HCT116 (cell line): ENCODE measurements around the gene TMPRSS13. TPM values are rescaled to one million over a fixed set of nuclear protein-coding genes. Genes with fewer than 3 reads are reported as not detected.

ENCODE experiments used
- ATAC-seq: fragments of 200-7000 bp; cut with Tn5 transposase; 2 replicates; pipeline ENCODE4 v1.9.1; 2020; ENCODE audit warnings: mild to moderate bottlenecking, moderate library complexity
- BruUV-seq: library from RNA; stranded (reverse); fragments of 400-500 nt; replicated peaks from 2 replicates; lab custom pipeline; 2021; lab: Mats Ljungman, UMichigan
- CTCF ChIA-PET: fragments of 300-600 bp; sonication (Branson Sonifier 250); formaldehyde crosslinking; loops from one replicate; lab custom pipeline; 2021; ENCODE audit warnings: antibody characterized with exemption; lab: Charles Lee
- POLR2A ChIA-PET: fragments of 300-600, 350-600 bp; sonication (Branson Sonifier 250); formaldehyde crosslinking; loops from one replicate; lab custom pipeline; 2021; ENCODE audit warnings: antibody characterized with exemption; lab: Charles Lee
- RAD21 ChIA-PET, 2 experiments: fragments of 300-600 bp; sonication (Branson Sonifier 250); formaldehyde crosslinking; loops; one replicate each; lab custom pipeline; 2023; ENCODE audit warnings: low total read pairs in 2 of 2; ENCODE audit not compliant: uncharacterized antibody in 2 of 2, unreplicated experiment in 2 of 2, low non-redundant PET in 1 of 2; lab: Charles Lee
- DNase-seq: peaks from one replicate; pipeline ENCODE4 v3.0.0-alpha.2; 2010; ENCODE audit warnings: low read depth, low spot score
- H2AFZ ChIP-seq: fragments of 200-600 bp; shearing (Covaris generic), sonication (generic); 2 replicates; pipeline ENCODE4 v1.6.1; 2017; ENCODE audit warnings: low read depth, mixed run types, mixed read lengths, antibody characterized with exemption, low read length; ENCODE audit not compliant: poor library complexity, severe bottlenecking
- H3K27ac ChIP-seq: 2 replicates; pipeline ENCODE4 v1.5.1; 2012; ENCODE audit warnings: low read depth, low read length
- H3K27me3 ChIP-seq: fragments of 200-600 bp; sonication (generic); 2 replicates; pipeline ENCODE4 v1.6.1; 2016; ENCODE audit warnings: mixed run types, low read length, mixed read lengths; ENCODE audit not compliant: insufficient read depth
- H3K36me3 ChIP-seq, 2 experiments: fragments of 200-500 bp in 1 of 2; fragments of 200-600 bp in 1 of 2; sonication (Bioruptor generic) in 1 of 2; sonication (generic) in 1 of 2; 2 replicates each; pipeline versions ENCODE4 v1.5.1 to v1.6.1; 2014 to 2016; ENCODE audit warnings: low read length in 2 of 2, inconsistent platforms in 1 of 2, mixed read lengths in 1 of 2, mixed run types in 1 of 2; ENCODE audit not compliant: insufficient read depth in 2 of 2, control insufficient read depth in 1 of 2
- H3K4me1 ChIP-seq, 2 experiments: fragments of 200-600 bp in 1 of 2; sonication (generic) in 1 of 2; 2 replicates each; pipeline versions ENCODE4 v1.5.1 to v1.6.1; 2012 to 2017; ENCODE audit warnings: low read length in 2 of 2, inconsistent platforms in 1 of 2, mild to moderate bottlenecking in 1 of 2, mixed read lengths in 1 of 2, mixed run types in 1 of 2, moderate library complexity in 1 of 2; ENCODE audit not compliant: insufficient read depth in 2 of 2, control insufficient read depth in 1 of 2
- H3K4me2 ChIP-seq: fragments of 200-600 bp; sonication (generic); 2 replicates; pipeline ENCODE4 v1.6.1; 2017; ENCODE audit warnings: mixed run types, low read length, mixed read lengths
- H3K4me3 ChIP-seq, 2 experiments: fragments of 200-600 bp in 1 of 2; sonication (generic) in 1 of 2; replicated peaks in 1 of 2; 2 replicates each; pipeline ENCODE4 v1.5.1; 2011 to 2016; ENCODE audit warnings: low read length in 2 of 2, control low read depth in 1 of 2, low read depth in 1 of 2, mild to moderate bottlenecking in 1 of 2, mixed read lengths in 1 of 2, mixed run types in 1 of 2
- H3K79me2 ChIP-seq: fragments of 200-600 bp; sonication (generic); 2 replicates; pipeline ENCODE4 v1.6.1; 2017; ENCODE audit warnings: mild to moderate bottlenecking, mixed run types, low read length, moderate library complexity, mixed read lengths; ENCODE audit not compliant: insufficient read depth
- H3K9ac ChIP-seq: fragments of 200-600 bp; sonication (generic); 2 replicates; pipeline ENCODE4 v1.6.1; 2016; ENCODE audit warnings: low read length, mixed read lengths
- H3K9me2 ChIP-seq: fragments of 200-600 bp; sonication (generic), shearing (Covaris generic); 2 replicates; pipeline ENCODE4 v1.6.1; 2017; ENCODE audit warnings: mixed run types, mild to moderate bottlenecking, moderate library complexity; ENCODE audit not compliant: insufficient read depth
- H3K9me3 ChIP-seq, 2 experiments: fragments of 200-500 bp in 1 of 2; fragments of 200-600 bp in 1 of 2; sonication (Bioruptor generic) in 1 of 2; sonication (generic) in 1 of 2; 2 replicates each; pipeline ENCODE4 v1.6.1; 2014 to 2017; ENCODE audit warnings: low read length in 2 of 2, mixed read lengths in 2 of 2, inconsistent platforms in 1 of 2, low read depth in 1 of 2, mild to moderate bottlenecking in 1 of 2, mixed run types in 1 of 2, moderate library complexity in 1 of 2; ENCODE audit not compliant: control insufficient read depth in 1 of 2, insufficient read depth in 1 of 2
- H4K20me1 ChIP-seq: fragments of 200-600 bp; sonication (generic), shearing (Covaris generic); 2 replicates; pipeline ENCODE4 v1.6.1; 2017; ENCODE audit warnings: mixed run types, mild to moderate bottlenecking, moderate library complexity; ENCODE audit not compliant: insufficient read depth
- ATF3 ChIP-seq: IDR thresholded peaks from 2 replicates; pipeline ENCODE4 v1.6.1; 2012
- CBX3 ChIP-seq: IDR thresholded peaks from 2 replicates; pipeline ENCODE4 v1.6.1; 2012; ENCODE audit warnings: low read depth
- CEBPB ChIP-seq: IDR thresholded peaks from 2 replicates; pipeline ENCODE4 v1.6.1; 2012; ENCODE audit warnings: low read depth
- CTCF ChIP-seq, 3 experiments: fragments of 200-600 bp in 1 of 3; sonication (generic) in 1 of 3; IDR thresholded peaks in 2 of 3; conservative IDR thresholded peaks in 1 of 3; 2 replicates each; pipeline ENCODE4 v1.5.1; 2012 to 2017; ENCODE audit warnings: low read depth in 2 of 3, low read length in 2 of 3, antibody characterized with exemption in 1 of 3, borderline replicate concordance in 1 of 3, control low read depth in 1 of 3, mild to moderate bottlenecking in 1 of 3, mixed read lengths in 1 of 3, mixed run types in 1 of 3, moderate library complexity in 1 of 3; ENCODE audit not compliant: insufficient read depth in 1 of 3
- ELF1 ChIP-seq: IDR thresholded peaks from 2 replicates; pipeline ENCODE4 v1.6.1; 2012; ENCODE audit warnings: low read depth, borderline replicate concordance
- EZH2 ChIP-seq: fragments of 200-600 bp; sonication (generic); IDR thresholded peaks from 2 replicates; pipeline ENCODE4 v1.6.1; 2017; ENCODE audit warnings: antibody characterized with exemption, mixed run types
- EZH2phosphoT487 ChIP-seq: fragments of 200-600 bp; IDR thresholded peaks from 2 replicates; pipeline ENCODE4 v1.6.1; 2018; ENCODE audit warnings: antibody characterized with exemption, borderline replicate concordance
- FOSL1 ChIP-seq: IDR thresholded peaks from 2 replicates; pipeline ENCODE4 v1.6.1; 2012; ENCODE audit warnings: low read depth
- JUND ChIP-seq: IDR thresholded peaks from 2 replicates; pipeline ENCODE4 v1.6.1; 2012
- POLR2A ChIP-seq: IDR thresholded peaks from 2 replicates; pipeline ENCODE4 v1.7.0; 2011; ENCODE audit warnings: borderline replicate concordance; ENCODE audit not compliant: insufficient read depth, insufficient read length; ENCODE audit errors: extremely low read depth
- POLR2AphosphoS5 ChIP-seq: IDR thresholded peaks from 2 replicates; pipeline ENCODE4 v1.6.1; 2011; ENCODE audit warnings: mild to moderate bottlenecking, low read depth, low read length, moderate library complexity
- RAD21 ChIP-seq: IDR thresholded peaks from 2 replicates; pipeline ENCODE4 v1.6.1; 2012; ENCODE audit warnings: low read depth, mild to moderate bottlenecking
- REST ChIP-seq: IDR thresholded peaks from 2 replicates; pipeline ENCODE4 v1.6.1; 2012; ENCODE audit warnings: low read depth
- SIN3A ChIP-seq: IDR thresholded peaks from 2 replicates; pipeline ENCODE4 v1.6.1; 2012; ENCODE audit warnings: low read depth
- SRF ChIP-seq: IDR thresholded peaks from 2 replicates; pipeline ENCODE4 v1.6.1; 2012; ENCODE audit warnings: low read depth
- TCF7L2 ChIP-seq: IDR thresholded peaks from 2 replicates; pipeline ENCODE4 v1.7.0; 2011; ENCODE audit warnings: borderline replicate concordance, inconsistent platforms; ENCODE audit not compliant: insufficient read depth, insufficient read length; ENCODE audit errors: extremely low read depth
- YY1 ChIP-seq: IDR thresholded peaks from 2 replicates; pipeline ENCODE4 v1.6.1; 2011; ENCODE audit warnings: low read length, low read depth, moderate library complexity, mild to moderate bottlenecking; ENCODE audit not compliant: insufficient replicate concordance; ENCODE audit errors: extremely low read depth
- ZBTB33 ChIP-seq: IDR thresholded peaks from 2 replicates; pipeline ENCODE4 v1.6.1; 2011; ENCODE audit warnings: mild to moderate bottlenecking, low read length, moderate library complexity; ENCODE audit not compliant: insufficient replicate concordance; ENCODE audit errors: extremely low read depth
- ZFX ChIP-seq: fragments of 450-650 bp; IDR thresholded peaks from 2 replicates; pipeline ENCODE4 v1.6.1; 2017
- ZNF274 ChIP-seq: fragments of 200-500 bp; sonication (Bioruptor generic); IDR thresholded peaks from 2 replicates; pipeline ENCODE4 v1.6.1; 2014; ENCODE audit warnings: mild to moderate bottlenecking, low read depth, low read length, inconsistent platforms
- intact Hi-C: fragments of 100-400 bp; cut with micrococcal nuclease; formaldehyde crosslinking; loops from 2 replicates; pipeline ENCODE4 v1.10.0; 2022
- total RNA-seq: library from RNA; stranded (reverse); gene quantifications from one replicate; pipeline ENCODE4 v1.2.1, GENCODE V29; 2021; ENCODE audit not compliant: unreplicated experiment

The TMPRSS13 gene
- total RNA-seq, 1 experiment from 2014 or later = 0.52 TPM

DNA sequence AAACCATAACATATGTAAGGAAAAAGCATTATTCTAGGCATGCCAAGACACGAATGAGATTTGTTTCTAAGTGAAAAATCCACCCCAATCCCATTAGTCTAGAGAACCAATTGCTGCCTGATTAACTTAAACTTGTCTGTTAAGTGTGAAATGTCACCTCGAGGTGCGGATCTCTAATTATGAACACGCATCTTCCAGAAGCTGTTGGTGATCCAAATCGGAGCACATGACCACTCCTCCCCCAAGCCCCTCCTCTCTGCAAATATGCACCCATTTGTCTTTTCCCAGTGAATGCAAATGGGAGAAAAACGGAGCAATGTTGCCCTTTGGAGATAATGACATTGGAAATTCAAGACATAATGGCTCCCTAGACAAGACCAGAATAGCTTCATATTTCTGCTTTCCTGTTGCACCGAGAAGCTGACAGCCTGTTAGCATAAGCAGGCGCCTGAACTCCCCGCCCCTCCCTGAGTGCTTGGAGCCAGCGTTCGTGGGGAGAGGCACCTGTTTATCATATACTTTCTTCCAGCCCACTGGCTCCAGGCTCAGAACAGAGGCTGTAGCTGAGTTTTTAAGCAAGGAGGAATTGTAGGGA, 46.8 kb downstream of the TMPRSS13 start:
- H3K9me3 ChIP-seq = no peaks in the 10 kb centered on the region
- H3K4me3 ChIP-seq = no peak overlapping the region
- no peaks in the 10 kb centered on the region for H3K36me3 ChIP-seq
- no peak overlapping the region for H3K9ac ChIP-seq
- H3K4me2 ChIP-seq = no peak overlapping the region
- peaks cover 0 to 2% of the 10 kb centered on the region in 2 experiments; a peak in 2 of 4 replicates for H3K4me1 ChIP-seq
- H4K20me1 ChIP-seq = no peaks in the 10 kb centered on the region
- intact Hi-C loops = no loop called here
- no peak overlapping the region for H2AFZ ChIP-seq
- no peak overlapping the region for H3K27ac ChIP-seq
- ChIA-PET RAD21 (no interaction called here), POLR2A (no interaction called here), CTCF (interaction anchor here (1.2 kb wide), 1 partner anchor 38 kb away, joined by 3 read pairs; no protein-coding TSS in a partner anchor)
- no TSS peak for BruUV-seq
- H3K79me2 ChIP-seq = no peaks in the 10 kb centered on the region
- no peaks in the 10 kb centered on the region for H3K9me2 ChIP-seq
- DNase-seq (no peak), ATAC-seq (no peak)
- TF ChIP-seq REST (no peak), ZBTB33 (no peak), ZFX (no peak), RAD21 (no peak), SRF (no peak), CEBPB (no peak), CTCF (IDR thresholded peaks at IDR 0.05 in 2 of 3, conservative IDR thresholded peaks at IDR 0.05 in 1 of 3; ENCODE audit: borderline replicate concordance in 1 of 3, insufficient read depth in 1 of 3, low read depth in 2 of 3, low read length in 2 of 3) (no peak), TCF7L2 (no peak), ATF3 (no peak), CBX3 (no peak), POLR2AphosphoS5 (no peak), FOSL1 (no peak), YY1 (no peak), ELF1 (no peak), POLR2A (no peak), EZH2phosphoT487 (no peak), EZH2 (no peak), ZNF274 (no peak), SIN3A (no peak), JUND (no peak)
- H3K27me3 ChIP-seq = peaks cover 30% of the 10 kb centered on the region; the same call in 1 of the 2 replicates
